HepG2 (cell line): ENCODE results near the gene ATRN. TPM values are rescaled to one million over a fixed set of nuclear protein-coding genes. Genes with fewer than 3 reads are reported as not detected.

ENCODE experiments used
- ATF1 ChIP-seq: IDR thresholded peaks from 2 replicates; pipeline ENCODE4 v1.6.1; 2016; ENCODE audit warnings: mild to moderate bottlenecking, control low read depth
- ERF ChIP-seq: IDR thresholded peaks from 2 replicates; pipeline ENCODE4 v1.6.1; 2018; ENCODE audit warnings: missing biosample characterization, missing genetic modification reagents
- GABPA ChIP-seq, 2 experiments: IDR thresholded peaks; 2 replicates each; pipeline ENCODE4 v1.6.1; 2011 to 2016; ENCODE audit warnings: low read depth in 2 of 2, low read length in 1 of 2, missing biosample characterization in 1 of 2, missing genetic modification characterization in 1 of 2
- GLI4 ChIP-seq: sonication (generic); formaldehyde crosslinking; IDR thresholded peaks from 2 replicates; pipeline ENCODE4 v1.5.1; 2020; ENCODE audit warnings: missing genetic modification reagents, mild to moderate bottlenecking, moderate library complexity, borderline replicate concordance
- GPN1 ChIP-seq: sonication (generic); formaldehyde crosslinking; IDR thresholded peaks from 2 replicates; pipeline ENCODE4 v1.5.1; 2020; ENCODE audit warnings: missing genetic modification reagents, borderline replicate concordance
- NONO ChIP-seq, 2 experiments: fragments of 450-650 bp in 1 of 2; sonication (generic) in 1 of 2; formaldehyde crosslinking in 1 of 2; IDR thresholded peaks in 1 of 2; conservative IDR thresholded peaks in 1 of 2; 2 replicates each; pipeline versions ENCODE4 v1.6.1 to v1.8.0; 2017 to 2022; ENCODE audit warnings: mild to moderate bottlenecking in 1 of 2, missing genetic modification reagents in 1 of 2, moderate library complexity in 1 of 2
- POLR2A ChIP-seq, 2 experiments: IDR thresholded peaks; 2 replicates each; pipeline ENCODE4 v1.6.1; 2011; ENCODE audit warnings: low read depth in 2 of 2, low read length in 2 of 2, mild to moderate bottlenecking in 1 of 2, moderate library complexity in 1 of 2; ENCODE audit not compliant: insufficient read depth in 1 of 2
- POLR2G ChIP-seq: fragments of 200-400 bp; formaldehyde crosslinking; IDR thresholded peaks from 2 replicates; pipeline ENCODE4 v1.6.1; 2018; ENCODE audit warnings: mild to moderate bottlenecking, low read depth, low read length, moderate library complexity
- RARG ChIP-seq: sonication (generic); formaldehyde crosslinking; IDR thresholded peaks from 2 replicates; pipeline ENCODE4 v1.4.0; 2020; ENCODE audit warnings: low read depth, mild to moderate bottlenecking, missing genetic modification reagents
- TAF15 ChIP-seq: fragments of 200-400 bp; formaldehyde crosslinking; IDR thresholded peaks from one replicate; pipeline ENCODE4 v1.6.1; 2018; ENCODE audit warnings: mild to moderate bottlenecking, low read depth, low read length; ENCODE audit not compliant: poor library complexity, severe bottlenecking
- TBL1XR1 ChIP-seq: fragments of 150-350 bp; IDR thresholded peaks from 2 replicates; pipeline ENCODE4 v1.6.1; 2014; ENCODE audit warnings: borderline replicate concordance, low read length; ENCODE audit not compliant: partially characterized antibody
- ZBTB25 ChIP-seq: IDR thresholded peaks from 2 replicates; pipeline ENCODE4 v1.6.1; 2018; ENCODE audit warnings: missing genetic modification reagents
- ZBTB44 ChIP-seq: sonication (generic); formaldehyde crosslinking; IDR thresholded peaks from 2 replicates; pipeline ENCODE4 v1.4.0; 2020; ENCODE audit warnings: missing genetic modification reagents
- ZMYM3 ChIP-seq: sonication (generic); formaldehyde crosslinking; IDR thresholded peaks from 2 replicates; pipeline ENCODE4 v1.5.1; 2020; ENCODE audit warnings: mild to moderate bottlenecking, missing genetic modification reagents
- ZNF20 ChIP-seq: sonication (generic); formaldehyde crosslinking; IDR thresholded peaks from 2 replicates; pipeline ENCODE4 v1.4.0; 2020; ENCODE audit warnings: mild to moderate bottlenecking, moderate library complexity, missing genetic modification reagents
- ZNF432 ChIP-seq: sonication (generic); formaldehyde crosslinking; IDR thresholded peaks from 2 replicates; pipeline ENCODE4 v1.5.0; 2020; ENCODE audit warnings: missing genetic modification reagents, mild to moderate bottlenecking, borderline replicate concordance
- ZNF720 ChIP-seq: sonication (generic); formaldehyde crosslinking; IDR thresholded peaks from 2 replicates; pipeline ENCODE4 v1.4.0; 2020; ENCODE audit warnings: missing genetic modification reagents
- ZSCAN9 ChIP-seq: IDR thresholded peaks from 2 replicates; pipeline ENCODE4 v1.6.1; 2016; ENCODE audit warnings: borderline replicate concordance
- polyA plus RNA-seq, 8 experiments: library from polyadenylated mRNA; depleted of rRNA in 3 of 8; stranded (reverse) in 7 of 8; unstranded in 1 of 8; fragments of >200 nt; fragmentation: Illumina TruSeq in 4 of 8; extraction: Trizol in 4 of 8; gene quantifications; 2 replicates each; pipeline versions ENCODE4 v1.2.1 to v1.2.3, GENCODE V29; 2011 to 2016; ENCODE audit warnings: low read depth in 4 of 8, missing spikeins in 1 of 8, mixed read lengths in 1 of 8; ENCODE audit not compliant: insufficient read depth in 1 of 8
- total RNA-seq, 5 experiments: library from RNA; depleted of rRNA; stranded (reverse); fragments of >200 nt; fragmentation: Illumina TruSeq; extraction: Trizol; gene quantifications; 2 replicates each; pipeline ENCODE4 v1.2.3, GENCODE V29; 2016; ENCODE audit warnings: low read depth in 1 of 5
- TF ChIP-seq, protein P1 (sequence below): sonication (generic); formaldehyde crosslinking; IDR thresholded peaks from 2 replicates; pipeline ENCODE4 v1.9.0; 2021; ENCODE audit warnings: missing genetic modification reagents, borderline replicate concordance
- TF ChIP-seq, protein P2 (sequence below): sonication (generic); formaldehyde crosslinking; IDR thresholded peaks from 2 replicates; pipeline ENCODE4 v1.4.0; 2020; ENCODE audit warnings: missing genetic modification reagents

The ATRN gene
- total and polyA plus RNA-seq, 2 of the 13 experiments (the other 11 are each of a cell fraction or from before 2014, with no cell fraction given) = 44.2 to 81.1 TPM

DNA sequence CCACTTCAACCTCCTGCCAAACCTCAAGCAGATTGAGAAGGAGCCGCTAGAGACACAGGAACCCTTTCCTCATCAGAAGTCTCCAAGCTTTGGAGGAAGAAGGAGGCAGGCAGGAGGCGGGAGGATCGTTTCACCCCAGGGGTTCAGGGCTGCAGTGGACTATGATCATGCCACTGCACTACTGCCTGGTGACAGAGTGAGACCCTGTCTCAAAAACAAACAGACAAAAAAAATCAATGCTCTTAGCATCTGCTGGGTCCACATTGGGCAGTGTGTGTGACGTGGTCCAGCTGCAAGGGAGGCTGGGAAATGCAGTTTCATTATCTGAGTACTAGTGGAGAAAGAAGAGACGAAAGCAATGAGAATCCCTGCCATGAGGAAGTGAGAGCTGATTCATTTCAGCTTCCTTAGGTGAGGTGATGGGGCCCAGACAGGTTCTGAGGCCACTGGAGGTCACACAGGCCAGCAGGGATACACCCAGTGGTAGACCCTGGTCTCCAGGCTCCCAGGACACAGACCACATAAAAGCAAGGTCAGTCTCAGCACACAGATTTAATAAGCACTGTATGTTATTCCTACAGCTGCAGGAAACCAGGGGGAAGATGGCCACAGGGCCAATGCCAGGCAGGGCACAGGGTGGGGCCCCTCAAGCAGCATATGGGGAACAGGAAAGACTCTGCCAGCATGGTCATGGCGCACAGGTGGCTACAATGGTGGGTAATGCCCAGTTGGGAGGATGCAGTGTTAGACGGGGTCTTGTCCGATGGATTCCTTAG is 188.1 kb downstream of the ATRN start (continued):
- TF ChIP-seq ZBTB25 (CRISPR knock-in tag) (no peak), ATF1 (CRISPR knock-in tag) (peak; percentile 96), NONO (IDR thresholded peaks at IDR 0.05) (no peak), NONO (CRISPR knock-in tag; conservative IDR thresholded peaks at IDR 0.05) (peak; percentile 85; the same call in 1 of the 2 replicates), ZNF432 (no peak), POLR2A (IDR thresholded peaks at IDR 0.05; ENCODE audit: insufficient read depth in 1 of 2, low read depth in 2 of 2, low read length in 2 of 2) (peak; percentile 41 to 59; a peak in 3 of 4 replicates), RARG (no peak), TBL1XR1 (no peak), ZNF20 (no peak), GPN1 (CRISPR knock-in tag) (no peak), ZMYM3 (CRISPR knock-in tag) (peak; percentile 77; the same call in 1 of the 2 replicates), ZNF720 (CRISPR knock-in tag) (no peak), TAF15 (no peak), GABPA (IDR thresholded peaks at IDR 0.05; ENCODE audit: low read depth, low read length) (no peak), GABPA (CRISPR knock-in tag; IDR thresholded peaks at IDR 0.05; ENCODE audit: low read depth) (peak; percentile 63; the same call in 1 of the 2 replicates), ZSCAN9 (no peak; the same call in 1 of the 2 replicates), ERF (CRISPR knock-in tag) (no peak), ZBTB44 (no peak), POLR2G (peak; percentile 28; the same call in 1 of the 2 replicates), GLI4 (CRISPR knock-in tag) (peak; percentile 19; the same call in 1 of the 2 replicates)
- TF ChIP-seq, protein P1, sequence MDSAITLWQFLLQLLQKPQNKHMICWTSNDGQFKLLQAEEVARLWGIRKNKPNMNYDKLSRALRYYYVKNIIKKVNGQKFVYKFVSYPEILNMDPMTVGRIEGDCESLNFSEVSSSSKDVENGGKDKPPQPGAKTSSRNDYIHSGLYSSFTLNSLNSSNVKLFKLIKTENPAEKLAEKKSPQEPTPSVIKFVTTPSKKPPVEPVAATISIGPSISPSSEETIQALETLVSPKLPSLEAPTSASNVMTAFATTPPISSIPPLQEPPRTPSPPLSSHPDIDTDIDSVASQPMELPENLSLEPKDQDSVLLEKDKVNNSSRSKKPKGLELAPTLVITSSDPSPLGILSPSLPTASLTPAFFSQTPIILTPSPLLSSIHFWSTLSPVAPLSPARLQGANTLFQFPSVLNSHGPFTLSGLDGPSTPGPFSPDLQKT (CRISPR knock-in tag) = no peak
- TF ChIP-seq, protein P2, sequence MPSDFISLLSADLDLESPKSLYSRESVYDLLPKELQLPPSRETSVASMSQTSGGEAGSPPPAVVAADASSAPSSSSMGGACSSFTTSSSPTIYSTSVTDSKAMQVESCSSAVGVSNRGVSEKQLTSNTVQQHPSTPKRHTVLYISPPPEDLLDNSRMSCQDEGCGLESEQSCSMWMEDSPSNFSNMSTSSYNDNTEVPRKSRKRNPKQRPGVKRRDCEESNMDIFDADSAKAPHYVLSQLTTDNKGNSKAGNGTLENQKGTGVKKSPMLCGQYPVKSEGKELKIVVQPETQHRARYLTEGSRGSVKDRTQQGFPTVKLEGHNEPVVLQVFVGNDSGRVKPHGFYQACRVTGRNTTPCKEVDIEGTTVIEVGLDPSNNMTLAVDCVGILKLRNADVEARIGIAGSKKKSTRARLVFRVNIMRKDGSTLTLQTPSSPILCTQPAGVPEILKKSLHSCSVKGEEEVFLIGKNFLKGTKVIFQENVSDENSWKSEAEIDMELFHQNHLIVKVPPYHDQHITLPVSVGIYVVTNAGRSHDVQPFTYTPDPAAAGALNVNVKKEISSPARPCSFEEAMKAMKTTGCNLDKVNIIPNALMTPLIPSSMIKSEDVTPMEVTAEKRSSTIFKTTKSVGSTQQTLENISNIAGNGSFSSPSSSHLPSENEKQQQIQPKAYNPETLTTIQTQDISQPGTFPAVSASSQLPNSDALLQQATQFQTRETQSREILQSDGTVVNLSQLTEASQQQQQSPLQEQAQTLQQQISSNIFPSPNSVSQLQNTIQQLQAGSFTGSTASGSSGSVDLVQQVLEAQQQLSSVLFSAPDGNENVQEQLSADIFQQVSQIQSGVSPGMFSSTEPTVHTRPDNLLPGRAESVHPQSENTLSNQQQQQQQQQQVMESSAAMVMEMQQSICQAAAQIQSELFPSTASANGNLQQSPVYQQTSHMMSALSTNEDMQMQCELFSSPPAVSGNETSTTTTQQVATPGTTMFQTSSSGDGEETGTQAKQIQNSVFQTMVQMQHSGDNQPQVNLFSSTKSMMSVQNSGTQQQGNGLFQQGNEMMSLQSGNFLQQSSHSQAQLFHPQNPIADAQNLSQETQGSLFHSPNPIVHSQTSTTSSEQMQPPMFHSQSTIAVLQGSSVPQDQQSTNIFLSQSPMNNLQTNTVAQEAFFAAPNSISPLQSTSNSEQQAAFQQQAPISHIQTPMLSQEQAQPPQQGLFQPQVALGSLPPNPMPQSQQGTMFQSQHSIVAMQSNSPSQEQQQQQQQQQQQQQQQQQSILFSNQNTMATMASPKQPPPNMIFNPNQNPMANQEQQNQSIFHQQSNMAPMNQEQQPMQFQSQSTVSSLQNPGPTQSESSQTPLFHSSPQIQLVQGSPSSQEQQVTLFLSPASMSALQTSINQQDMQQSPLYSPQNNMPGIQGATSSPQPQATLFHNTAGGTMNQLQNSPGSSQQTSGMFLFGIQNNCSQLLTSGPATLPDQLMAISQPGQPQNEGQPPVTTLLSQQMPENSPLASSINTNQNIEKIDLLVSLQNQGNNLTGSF (CRISPR knock-in tag) = no peak
